HG02885 (cell line): ENCODE results near the gene CRADD.

ENCODE experiments used
- ATAC-seq: cut with Tn5 transposase; IDR thresholded peaks from one replicate; pipeline ENCODE4 v1.9.1; 2021; ENCODE audit warnings: mild to moderate bottlenecking; ENCODE audit not compliant: unreplicated experiment, poor library complexity

Gene CRADD

GRCh38 chr12:93886533-93887511, 209.6 kb downstream of the CRADD start:
- no peak for ATAC-seq

- ATAC-seq, result no peak
These were observed 211.8 kb downstream of the CRADD start for GRCh38 chr12:93888964-93889363.

- ATAC-seq, result no peak
These were observed 212.5 kb downstream of the CRADD start for GRCh38 chr12:93889516-93890212.

- ATAC-seq, result no peak
These were observed 215.5 kb downstream of the CRADD start for GRCh38 chr12:93892423-93893268.

GRCh38 chr12:93894391-93895088, 217.4 kb downstream of the CRADD start:
- ATAC-seq, result no peak

GRCh38 chr12:93895089-93895445, 217.9 kb downstream of the CRADD start:
- no peak for ATAC-seq

- no peak for ATAC-seq
These were observed 219.3 kb downstream of the CRADD start for GRCh38 chr12:93896427-93896826.

- no peak for ATAC-seq
These were observed 219.8 kb downstream of the CRADD start for GRCh38 chr12:93896952-93897351.

GRCh38 chr12:93901739-93902138, 224.6 kb downstream of the CRADD start:
- ATAC-seq, result no peak

- no peak for ATAC-seq
These were observed 225.0 kb downstream of the CRADD start for GRCh38 chr12:93902192-93902591.

GRCh38 chr12:93902736-93903562, 225.8 kb downstream of the CRADD start:
- no peak for ATAC-seq

GRCh38 chr12:93904124-93904523, 226.9 kb downstream of the CRADD start:
- ATAC-seq, result no peak

GRCh38 chr12:93908264-93908663, 231.1 kb downstream of the CRADD start:
- no peak for ATAC-seq

- ATAC-seq, result no peak
These were observed 231.8 kb downstream of the CRADD start for GRCh38 chr12:93908846-93909567.

- no peak for ATAC-seq
These were observed 234.2 kb downstream of the CRADD start for GRCh38 chr12:93911396-93911795.

GRCh38 chr12:93912086-93912733, 235.0 kb downstream of the CRADD start:
- no peak for ATAC-seq

- ATAC-seq, result no peak
These were observed 236.7 kb downstream of the CRADD start for GRCh38 chr12:93913845-93914244.

GRCh38 chr12:93914281-93914680, 237.1 kb downstream of the CRADD start:
- no peak for ATAC-seq
